Upper lobe of left lung (tissue), 4 donors: ENCODE measurements around the gene PTK6.

Experiments used
- EP300 ChIP-seq, 4 donors: sonication (generic); formaldehyde crosslinking; IDR thresholded peaks; one replicate each; pipeline ENCODE4 v1.5.1; 2017; ENCODE audit warnings: antibody characterized with exemption in 4 of 4, control low read depth in 2 of 4
- POLR2AphosphoS5 ChIP-seq, 2 donors: sonication (generic); formaldehyde crosslinking; IDR thresholded peaks; one replicate each; pipeline ENCODE4 v1.5.1; 2017; ENCODE audit warnings: antibody characterized with exemption in 2 of 2
- TF ChIP-seq, protein P1 (sequence below), 6 experiments: fragments of 450-650 bp in 4 of 6; fragments of 200-600 bp in 2 of 6; sonication (generic) in 2 of 6; IDR thresholded peaks; one replicate each; pipeline ENCODE4 v1.5.1; 2016 to 2019; ENCODE audit warnings: antibody characterized with exemption in 6 of 6

DNA sequence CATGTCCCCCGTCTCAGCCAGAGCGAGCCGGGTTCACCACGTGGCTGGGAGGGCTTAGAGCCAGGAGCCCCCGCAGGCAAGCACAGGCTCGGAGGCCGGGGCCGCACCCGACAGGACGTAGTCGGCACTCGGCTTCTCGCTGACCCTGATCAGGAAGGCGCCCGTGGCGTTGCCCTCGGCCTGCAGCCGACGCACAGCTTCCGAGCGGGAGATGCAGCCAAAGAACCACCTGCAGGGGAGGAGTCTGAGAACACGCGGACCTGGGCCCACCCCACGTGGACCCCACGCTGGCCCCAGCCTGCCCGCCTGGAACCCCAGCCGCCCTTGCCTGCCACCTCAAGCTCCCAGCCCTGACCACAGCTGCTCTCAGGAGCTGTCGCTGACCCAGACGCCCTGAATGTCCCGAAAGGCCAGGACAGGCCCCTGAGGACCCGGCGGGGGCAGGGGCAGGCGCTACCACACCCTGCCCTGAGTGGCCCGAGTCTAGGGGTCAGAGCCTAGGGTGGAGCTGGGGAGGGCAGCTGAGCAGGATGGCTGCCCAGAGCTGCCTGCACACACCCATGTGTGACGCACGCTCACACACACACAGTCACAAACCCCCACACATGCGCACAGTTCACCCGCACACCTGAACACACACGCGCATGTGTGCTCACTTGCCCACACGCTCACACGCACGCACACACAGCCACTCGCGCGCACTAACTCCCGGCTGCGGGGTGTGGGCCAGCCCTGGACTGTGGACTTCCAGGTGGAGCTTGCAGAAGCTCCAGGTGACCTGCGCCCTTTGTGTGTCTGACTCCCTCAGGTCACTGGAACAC, 2.1 kb downstream of the PTK6 start:
- TF ChIP-seq, protein P1, sequence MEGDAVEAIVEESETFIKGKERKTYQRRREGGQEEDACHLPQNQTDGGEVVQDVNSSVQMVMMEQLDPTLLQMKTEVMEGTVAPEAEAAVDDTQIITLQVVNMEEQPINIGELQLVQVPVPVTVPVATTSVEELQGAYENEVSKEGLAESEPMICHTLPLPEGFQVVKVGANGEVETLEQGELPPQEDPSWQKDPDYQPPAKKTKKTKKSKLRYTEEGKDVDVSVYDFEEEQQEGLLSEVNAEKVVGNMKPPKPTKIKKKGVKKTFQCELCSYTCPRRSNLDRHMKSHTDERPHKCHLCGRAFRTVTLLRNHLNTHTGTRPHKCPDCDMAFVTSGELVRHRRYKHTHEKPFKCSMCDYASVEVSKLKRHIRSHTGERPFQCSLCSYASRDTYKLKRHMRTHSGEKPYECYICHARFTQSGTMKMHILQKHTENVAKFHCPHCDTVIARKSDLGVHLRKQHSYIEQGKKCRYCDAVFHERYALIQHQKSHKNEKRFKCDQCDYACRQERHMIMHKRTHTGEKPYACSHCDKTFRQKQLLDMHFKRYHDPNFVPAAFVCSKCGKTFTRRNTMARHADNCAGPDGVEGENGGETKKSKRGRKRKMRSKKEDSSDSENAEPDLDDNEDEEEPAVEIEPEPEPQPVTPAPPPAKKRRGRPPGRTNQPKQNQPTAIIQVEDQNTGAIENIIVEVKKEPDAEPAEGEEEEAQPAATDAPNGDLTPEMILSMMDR (IDR thresholded peaks at IDR 0.05) = no peak
- no peak for TF ChIP-seq POLR2AphosphoS5 (IDR thresholded peaks at IDR 0.05)
- no peak for TF ChIP-seq EP300 (IDR thresholded peaks at IDR 0.05)
